ENCODE measurements around the gene ITFG2.

Gene ITFG2

DNA sequence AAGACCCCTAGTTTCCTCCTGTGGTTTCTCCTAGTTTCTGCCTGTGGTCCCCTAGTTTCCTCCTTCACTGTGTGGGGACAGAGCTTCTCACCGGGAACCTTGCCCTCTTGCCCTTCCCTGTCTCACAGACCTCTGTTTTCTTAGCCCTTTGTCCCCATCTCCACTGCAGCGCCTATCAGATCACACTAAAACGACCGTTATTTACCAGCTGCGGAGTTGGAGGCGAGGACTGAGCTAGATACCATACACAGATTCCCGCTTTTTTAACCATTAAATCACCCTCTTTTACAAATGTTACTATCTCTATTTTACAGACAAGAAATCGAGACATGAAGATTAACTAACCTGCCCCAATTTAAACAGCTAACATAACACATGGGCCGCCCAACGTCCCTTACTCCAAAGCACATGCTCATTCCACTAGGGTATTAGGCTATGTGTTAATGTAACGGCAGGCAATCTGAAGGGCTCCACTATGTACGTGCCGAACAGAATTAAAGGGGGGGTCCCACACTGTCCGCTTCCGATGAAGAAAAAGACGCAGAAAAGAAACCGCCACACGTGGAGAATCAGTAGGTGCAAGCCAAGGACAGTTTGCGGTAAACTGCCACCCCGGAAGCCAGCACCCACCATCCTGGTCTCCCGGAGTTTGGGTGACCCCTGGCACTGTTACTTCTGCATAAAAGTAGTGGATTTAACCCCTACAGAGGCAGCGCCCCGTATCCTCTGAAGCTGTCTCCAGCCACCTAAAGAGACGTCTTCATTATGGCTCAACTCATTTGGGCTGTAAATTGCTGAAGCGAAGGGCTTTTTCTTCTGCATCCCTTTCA lies 19.6 kb upstream of the ITFG2 start:
- TF ChIP-seq, protein P1, sequence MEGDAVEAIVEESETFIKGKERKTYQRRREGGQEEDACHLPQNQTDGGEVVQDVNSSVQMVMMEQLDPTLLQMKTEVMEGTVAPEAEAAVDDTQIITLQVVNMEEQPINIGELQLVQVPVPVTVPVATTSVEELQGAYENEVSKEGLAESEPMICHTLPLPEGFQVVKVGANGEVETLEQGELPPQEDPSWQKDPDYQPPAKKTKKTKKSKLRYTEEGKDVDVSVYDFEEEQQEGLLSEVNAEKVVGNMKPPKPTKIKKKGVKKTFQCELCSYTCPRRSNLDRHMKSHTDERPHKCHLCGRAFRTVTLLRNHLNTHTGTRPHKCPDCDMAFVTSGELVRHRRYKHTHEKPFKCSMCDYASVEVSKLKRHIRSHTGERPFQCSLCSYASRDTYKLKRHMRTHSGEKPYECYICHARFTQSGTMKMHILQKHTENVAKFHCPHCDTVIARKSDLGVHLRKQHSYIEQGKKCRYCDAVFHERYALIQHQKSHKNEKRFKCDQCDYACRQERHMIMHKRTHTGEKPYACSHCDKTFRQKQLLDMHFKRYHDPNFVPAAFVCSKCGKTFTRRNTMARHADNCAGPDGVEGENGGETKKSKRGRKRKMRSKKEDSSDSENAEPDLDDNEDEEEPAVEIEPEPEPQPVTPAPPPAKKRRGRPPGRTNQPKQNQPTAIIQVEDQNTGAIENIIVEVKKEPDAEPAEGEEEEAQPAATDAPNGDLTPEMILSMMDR (IDR thresholded peaks at IDR 0.05) = no peak

- TF ChIP-seq, protein P1 (IDR thresholded peaks at IDR 0.05) = no peak
These were observed 18.9 kb upstream of the ITFG2 start for GRCh38 chr12:2793561-2793960.

DNA sequence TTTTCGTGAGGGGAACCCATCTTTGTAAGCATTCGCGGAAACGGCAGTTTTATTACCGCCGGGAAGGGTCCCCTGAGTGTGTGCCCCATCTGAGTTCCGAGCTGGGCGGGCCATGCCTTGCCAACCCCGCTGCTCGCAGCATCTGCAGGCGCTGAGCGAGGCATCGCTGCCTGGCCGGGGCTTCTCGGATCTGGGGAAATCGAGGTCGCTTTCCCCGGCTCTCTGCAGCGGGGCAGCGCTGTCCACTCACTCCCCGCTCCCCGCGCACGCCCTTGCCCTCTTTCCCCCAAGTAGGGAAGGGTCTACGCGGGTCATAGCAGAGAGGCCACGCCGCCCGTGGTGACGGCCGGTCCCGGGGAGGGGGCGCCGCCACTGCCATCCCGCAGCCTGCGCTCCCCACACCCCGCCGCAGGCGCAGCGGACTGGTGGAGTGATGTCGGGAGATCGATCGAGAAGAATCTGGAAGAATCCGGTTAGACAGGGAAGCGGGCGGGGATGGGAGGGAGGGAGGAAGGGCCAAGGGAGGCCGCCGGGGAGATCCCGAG lies 18.2 kb upstream of the ITFG2 start:
- TF ChIP-seq, protein P1 (IDR thresholded peaks at IDR 0.05) = no peak

- TF ChIP-seq, protein P1 (IDR thresholded peaks at IDR 0.05) = no peak
These were observed 17.7 kb upstream of the ITFG2 start, which contains the start of gene FKBP4 for GRCh38 chr12:2794736-2795289. Gene FKBP4 (plus strand): TSS chr12:2794970. CDS start chr12:2795140, 170 bp downstream.

DNA sequence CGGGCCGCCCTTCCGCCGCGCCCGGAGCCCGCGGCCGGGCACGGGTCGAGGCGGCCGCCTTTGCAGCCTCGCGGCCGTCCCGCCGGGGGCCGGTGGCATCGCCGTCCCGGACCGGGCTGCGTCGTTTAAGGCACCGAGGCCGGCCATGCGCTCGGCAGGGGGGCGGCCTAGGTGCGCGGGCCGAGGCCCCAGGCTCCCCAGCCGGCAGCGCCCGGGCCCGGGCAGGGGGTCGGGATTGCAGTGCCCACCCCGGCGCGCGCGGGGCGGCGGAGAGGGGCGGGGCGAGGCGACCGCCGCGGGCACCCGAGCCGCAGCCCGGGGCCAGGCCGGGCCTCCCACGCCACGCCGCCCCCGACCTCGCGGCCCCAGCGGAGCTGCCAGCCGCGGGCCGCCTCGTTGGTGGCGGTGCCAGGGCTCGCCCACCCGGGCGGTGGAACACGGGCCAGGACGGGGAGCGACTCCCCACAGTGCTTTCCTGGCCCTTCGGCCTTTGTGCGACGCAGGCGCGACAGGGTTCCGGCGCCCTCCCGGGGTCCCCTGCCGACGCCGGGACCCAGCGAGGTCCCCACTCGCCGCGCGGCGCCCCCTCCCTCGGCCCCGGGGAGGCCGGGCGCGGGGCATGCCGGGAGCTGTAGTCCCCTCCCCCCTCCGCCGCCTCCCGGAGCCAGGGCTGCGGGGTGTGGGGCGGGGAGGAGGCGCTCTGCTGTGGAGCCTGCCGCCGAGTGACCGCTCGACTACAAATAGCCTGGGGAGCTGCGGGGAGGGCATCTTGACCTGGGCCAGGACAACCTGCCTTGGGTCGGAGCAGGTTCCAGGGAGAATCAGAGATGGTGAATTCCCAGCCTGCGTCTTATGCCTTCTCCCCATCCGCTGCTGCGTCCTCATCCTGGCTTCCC lies 16.9 kb upstream of the ITFG2 start:
- TF ChIP-seq, protein P1 (IDR thresholded peaks at IDR 0.05) = no peak

- TF ChIP-seq, protein P1 (IDR thresholded peaks at IDR 0.05) = peak; percentile 43; the same call in 1 of the 2 replicates
These were observed 16.2 kb upstream of the ITFG2 start for GRCh38 chr12:2796187-2796666.
